ENCODE measurements around the gene GCC2. TPM values are rescaled to one million over a fixed set of nuclear protein-coding genes. Genes with fewer than 3 reads are reported as not detected.
"Not testable (repeated sequence)": the region's sequence is repeated elsewhere in the genome, so short reads cannot be mapped to it uniquely, and the experiment has no call there.

GCC2 gene
- total RNA-seq, 1 donor from 2014 or later: 15.3 TPM

DNA sequence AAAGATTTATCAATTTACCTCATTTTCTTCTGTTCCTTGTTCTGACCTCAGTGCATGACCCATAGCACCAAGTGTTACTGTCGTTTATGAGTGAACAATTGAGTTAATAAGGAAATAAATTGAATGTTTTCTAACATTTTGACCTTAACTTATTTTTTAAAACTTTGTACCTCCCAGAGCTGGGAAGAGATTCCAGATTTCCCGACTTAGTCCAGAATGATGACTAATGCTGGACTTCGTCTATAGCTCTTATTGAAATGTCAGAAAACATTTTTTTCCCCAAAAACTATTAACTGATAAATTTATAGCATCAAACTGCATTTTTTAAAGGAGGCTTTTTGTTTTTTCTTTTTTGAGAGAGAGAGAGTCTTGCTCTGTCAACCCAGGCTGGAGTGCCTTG, 63.4 kb downstream of the GCC2 start:
- DNase-seq (ENCODE audit: low read depth in 2 of 2): not testable (repeated sequence)

DNA sequence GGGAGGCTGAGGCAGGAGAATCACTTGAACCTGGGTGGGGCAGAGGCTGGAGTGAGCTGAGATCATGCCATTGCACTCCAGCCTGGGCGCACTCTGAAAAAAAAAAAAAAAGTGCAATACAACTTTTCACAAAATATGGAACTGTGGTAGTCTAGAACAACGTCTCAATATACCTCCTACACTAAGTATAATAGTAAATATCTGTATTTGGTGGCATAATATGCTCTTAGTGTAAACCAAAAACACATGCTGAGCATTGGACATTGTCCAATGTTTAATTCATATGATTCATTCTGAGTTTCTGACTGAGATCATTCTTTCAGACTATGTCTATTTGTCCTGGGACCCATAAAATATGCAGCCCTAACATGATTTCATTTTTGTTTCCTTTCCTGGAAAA, 65.5 kb downstream of the GCC2 start:
- DNase-seq (ENCODE audit: low read depth in 2 of 2): peak in 1 of 2 donors; percentile 12

DNA sequence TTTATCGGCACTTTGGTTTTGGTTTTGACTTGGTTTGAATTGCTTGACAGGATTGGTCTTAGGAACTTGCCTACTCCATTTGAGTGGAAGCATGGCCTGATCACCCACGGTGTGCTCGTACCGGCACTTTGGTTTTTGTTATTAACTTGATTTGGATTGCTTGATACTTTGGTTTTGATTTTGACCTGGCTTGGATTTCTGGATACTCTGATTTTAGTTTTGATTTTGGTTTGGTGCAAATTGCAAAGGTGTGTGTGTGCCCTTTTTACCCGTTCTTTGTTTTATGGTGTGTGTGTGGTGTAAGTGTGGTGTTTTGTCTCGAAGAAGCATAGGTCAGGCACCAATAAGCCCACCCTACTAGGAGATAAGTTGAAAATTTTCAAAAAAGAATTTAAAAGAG, 75.7 kb downstream of the GCC2 start:
- not testable (repeated sequence) for DNase-seq (ENCODE audit: low read depth in 2 of 2)

DNA sequence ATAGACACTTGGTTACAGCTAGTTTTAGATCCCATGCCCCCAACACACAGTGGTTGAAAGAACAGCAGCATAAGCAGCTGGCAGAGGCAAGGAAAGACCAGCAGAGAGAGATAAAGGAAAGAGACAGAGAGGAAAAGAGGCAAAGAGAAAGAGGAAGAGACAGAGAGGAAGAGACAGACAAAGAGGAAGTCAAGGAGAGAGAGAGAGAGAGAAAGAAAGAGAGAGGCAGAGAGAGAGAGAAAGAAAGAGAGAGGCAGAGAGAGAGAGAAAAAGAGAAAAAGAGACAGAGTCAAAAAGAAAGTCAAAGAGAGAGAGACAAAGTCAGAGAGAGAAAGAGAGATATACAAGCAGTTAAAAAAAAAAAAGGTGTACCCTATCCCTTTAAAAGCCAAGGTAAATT, 76.3 kb downstream of the GCC2 start:
- DNase-seq (ENCODE audit: low read depth in 2 of 2): not testable (repeated sequence)

DNA sequence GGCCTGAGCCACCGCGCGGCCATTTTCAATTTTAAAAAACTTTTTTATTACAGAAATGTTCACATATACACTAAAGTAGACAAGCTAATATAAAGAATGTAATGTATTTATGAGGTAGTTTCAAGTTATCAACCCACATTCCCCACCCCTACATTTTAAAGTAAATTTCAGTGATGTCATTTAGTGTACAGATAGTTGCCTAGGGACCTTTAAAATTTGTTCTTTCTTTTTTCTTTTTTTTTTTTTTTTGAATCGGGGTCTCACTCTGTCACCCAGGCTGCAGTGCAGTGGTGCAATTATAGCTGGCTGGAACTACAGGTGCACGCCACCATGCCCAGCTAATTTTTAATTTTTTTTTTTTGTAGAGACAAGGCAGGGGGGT, 82.7 kb downstream of the GCC2 start:
- no peak for DNase-seq (ENCODE audit: low read depth in 2 of 2)

DNA sequence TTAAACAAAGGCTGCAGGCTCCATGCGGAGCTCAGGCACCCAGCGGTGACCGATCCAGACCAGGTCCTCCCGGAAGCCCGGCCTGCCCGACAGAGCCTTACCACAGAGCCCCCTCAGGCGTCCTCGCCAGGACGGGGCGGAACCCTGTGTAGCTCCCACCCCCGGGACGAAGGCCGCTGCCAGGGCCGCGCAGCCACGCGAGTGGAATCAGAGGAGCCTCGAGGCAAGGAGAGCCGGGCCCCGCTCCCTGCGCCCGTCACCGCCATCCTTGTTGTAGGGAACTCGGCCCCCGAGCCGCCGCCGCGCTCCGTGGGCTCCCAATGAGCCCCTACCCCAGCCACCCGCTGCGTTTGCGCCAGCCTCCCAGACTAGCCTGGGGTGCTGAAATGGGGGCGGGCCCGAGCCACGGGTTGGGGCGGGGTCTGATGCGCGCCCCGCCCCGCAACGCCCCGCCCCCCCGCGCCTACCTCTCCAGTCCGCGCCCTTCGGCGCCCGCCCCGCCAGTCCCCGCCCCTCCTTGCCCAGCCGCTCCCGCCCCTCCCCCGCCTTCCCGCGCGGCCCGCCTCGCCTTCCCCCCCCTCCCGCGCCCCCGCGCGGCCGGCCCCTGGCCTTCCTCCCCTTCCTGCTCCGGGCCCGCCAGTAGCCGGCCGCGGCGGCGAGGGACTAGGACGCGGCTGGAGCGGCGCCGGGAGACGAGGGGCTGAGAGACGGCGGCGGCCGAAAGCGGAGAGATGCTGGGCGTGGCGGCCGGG, 85.0 kb downstream of the GCC2 start, which contains the start of gene LIMS1:
Gene LIMS1, plus strand, starts transcription at position 639 of the 752 bp plus-strand sequence. Its CDS starts 93 bp downstream, at position 732.
- DNase-seq (ENCODE audit: low read depth in 2 of 2): peak; percentile 86 to 93

DNA sequence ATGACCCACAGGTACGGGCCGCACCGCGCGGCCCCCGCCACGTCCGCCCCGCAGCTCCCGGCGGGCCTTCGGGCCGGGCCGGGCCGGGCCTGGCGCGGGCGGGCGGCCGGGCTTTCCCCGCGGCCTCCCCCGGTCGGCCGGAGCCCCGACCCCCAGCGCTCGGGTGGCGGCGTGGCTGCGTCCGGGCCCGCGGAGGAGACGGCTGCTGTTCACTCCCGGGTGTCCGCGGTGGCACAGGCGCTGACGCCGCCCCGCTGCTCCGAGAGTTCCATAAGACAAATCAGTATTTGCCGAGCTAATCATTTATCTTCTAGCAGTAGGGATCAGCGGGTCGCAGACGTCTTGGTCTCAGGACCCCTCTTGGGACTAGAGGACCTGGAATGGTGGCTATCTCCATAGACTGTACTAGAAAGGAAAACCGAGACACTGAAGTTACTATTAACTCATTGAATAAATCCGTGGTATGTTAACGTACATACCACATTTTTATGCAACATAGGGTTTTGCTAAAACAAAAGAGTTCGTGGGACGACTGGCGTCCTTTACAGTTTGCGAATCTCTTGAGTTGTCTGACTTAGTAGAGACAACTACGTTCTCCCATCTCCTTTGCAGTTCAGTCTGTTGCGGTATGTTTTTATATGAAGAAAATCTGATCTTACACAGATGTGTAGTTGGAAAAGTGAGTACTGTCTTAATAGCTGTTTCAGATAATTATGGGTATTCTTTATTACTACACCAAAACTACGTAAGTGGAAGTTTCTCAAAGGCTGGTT, 85.8 kb downstream of the GCC2 start:
- DNase-seq (ENCODE audit: low read depth in 2 of 2): peak; percentile 44 to 52

DNA sequence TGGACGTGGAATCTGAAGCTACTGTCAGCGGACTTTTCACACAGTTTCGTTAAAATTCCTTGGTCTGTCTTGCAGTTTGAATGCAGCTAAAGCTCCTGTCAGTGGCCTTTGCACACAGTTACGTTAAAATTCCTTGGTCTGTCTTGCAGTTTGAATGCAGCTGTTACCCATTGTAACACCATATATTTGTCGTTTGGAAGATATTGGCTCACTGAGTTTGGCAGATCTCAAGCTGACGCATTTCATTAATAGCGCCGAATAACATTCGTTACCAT, 86.3 kb downstream of the GCC2 start:
- no peak for DNase-seq (ENCODE audit: low read depth in 2 of 2)

DNA sequence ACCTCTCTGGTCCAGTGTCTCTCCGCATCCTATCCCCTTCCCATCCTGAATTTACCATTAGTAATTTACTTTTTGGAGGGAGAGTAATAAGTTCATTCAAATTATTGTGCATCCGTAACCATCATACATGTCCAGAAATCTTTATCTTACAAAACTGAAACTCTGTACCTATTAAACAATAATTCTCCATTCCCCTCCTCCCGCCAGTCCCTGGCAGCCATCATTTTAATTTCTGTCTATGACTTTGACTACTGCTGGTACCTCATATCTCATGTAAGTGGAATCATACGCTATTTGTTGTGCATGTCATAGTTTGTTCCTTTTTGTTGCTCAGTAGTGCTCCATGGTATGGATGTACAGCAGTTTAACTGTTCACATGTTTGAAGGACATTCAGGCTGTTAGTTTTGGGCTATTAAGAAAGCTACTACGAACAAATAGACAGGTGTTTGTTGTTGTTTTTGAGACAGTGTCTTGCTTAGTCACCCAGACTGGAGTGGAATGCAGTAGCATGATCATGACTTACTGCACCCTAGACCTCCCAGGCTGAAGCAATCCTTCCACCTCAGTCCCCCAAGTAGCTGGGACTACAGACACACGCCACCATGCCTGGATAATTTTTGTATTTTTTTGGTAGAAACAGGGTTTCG, 87.3 kb downstream of the GCC2 start:
- DNase-seq (ENCODE audit: low read depth in 2 of 2): peak in 1 of 2 donors; percentile 22

DNA sequence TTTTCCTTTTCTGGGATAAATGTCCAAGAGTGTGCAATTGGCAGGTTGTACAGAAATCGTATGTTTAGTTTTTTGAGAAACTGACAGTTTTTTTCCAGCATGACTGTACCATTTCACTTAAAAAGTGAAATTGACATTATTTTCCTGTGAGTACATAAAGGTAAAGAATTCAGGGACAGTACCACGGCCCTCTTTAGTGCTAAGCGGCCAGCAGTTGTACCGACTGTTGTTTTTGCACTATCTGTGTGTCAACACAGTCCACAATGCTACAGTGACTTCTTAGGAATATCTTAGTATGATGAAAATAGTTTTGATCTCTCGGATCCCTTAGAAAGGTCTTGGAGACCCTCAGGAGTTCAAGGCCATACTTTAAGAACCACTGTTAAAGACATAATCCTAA, 87.9 kb downstream of the GCC2 start:
- no peak for DNase-seq (ENCODE audit: low read depth in 2 of 2)

DNA sequence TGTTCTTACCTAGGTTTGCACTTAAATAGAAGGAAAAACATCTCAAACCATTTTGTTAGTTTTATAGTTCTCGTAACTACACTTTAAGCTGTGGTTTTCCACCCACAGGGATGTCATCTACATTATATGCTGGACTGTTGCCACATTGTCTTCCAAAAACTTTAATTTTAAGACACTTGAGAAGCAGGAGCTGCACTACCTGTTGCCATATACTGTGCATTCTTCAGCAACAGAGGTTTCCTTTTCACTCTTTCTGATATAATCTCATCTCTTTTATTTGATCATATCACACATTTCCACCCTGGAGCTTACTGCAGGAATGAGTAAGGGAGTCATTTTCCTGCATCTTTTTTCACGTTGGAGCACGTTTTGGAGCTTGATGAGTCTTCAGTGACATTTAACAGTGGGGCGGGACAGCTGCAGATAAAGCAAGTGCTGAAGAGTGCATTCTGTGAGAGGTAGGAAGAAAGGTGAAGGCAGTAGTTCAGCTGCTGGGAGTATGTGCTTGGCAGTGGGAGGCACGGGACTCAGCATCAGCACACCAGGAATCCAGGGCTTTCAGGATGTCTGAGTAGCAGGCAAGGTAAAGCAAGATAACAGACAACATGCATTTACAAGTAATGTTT, 89.1 kb downstream of the GCC2 start:
- no peak for DNase-seq (ENCODE audit: low read depth in 2 of 2)

DNA sequence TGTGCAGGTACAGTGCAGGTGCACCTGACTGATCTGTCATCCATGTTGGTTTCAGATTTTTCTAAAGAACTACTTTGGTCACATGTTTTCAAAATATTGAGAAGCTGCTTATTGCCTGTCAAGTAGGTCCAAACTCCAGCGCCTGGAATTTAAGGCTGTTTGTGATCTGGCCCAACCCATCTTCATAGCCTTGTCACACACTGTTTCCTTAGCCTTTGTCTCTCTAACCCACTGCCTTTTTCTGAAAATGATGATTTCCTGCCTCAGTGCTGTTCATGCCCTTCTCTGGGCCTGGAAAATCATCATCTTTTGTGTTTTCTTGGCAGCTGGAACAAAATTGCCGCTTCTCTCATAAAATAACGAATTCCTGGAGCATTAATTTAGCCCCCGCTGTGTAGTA, 92.4 kb downstream of the GCC2 start:
- no peak for DNase-seq (ENCODE audit: low read depth in 2 of 2)

DNA sequence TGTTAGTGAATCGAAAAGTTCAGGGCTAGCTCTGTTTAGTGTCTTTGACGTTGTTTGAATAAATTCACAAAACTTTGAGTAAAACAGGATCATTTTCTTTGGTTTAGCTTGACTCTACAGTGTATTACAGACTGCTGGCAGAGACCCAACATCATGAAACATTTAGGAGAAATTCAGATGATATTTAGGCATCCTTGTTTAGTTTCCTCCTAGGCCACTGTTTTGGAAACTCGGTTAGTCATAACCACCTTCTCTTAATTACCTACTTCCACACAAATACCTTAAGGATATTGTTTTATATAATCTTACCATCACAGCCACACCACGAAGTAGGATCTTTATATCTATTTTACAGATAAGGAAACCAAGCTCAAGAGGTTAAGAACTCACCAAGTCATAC, 93.1 kb downstream of the GCC2 start:
- peak in 1 of 2 donors; percentile 69 for DNase-seq (ENCODE audit: low read depth in 2 of 2)

DNA sequence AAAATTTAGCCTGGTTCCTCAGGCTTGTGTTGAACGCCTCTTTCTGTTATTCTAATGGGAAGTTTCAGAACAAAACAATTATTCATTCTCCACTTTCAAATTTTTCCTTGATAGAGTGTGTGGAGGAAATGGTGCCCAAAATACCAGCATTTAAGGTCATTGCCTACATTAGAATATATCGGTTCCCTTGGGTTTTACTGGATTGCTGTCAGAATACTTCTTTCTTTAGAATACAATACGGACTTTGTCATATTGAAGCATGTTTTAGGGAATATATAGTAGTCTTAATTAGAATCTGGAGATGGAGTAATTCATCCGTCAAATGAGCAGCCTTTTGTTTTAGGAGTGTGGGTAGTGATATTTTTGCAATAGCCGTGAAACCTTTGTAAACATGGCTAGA, 98.6 kb downstream of the GCC2 start:
- no peak for DNase-seq (ENCODE audit: low read depth in 2 of 2)

DNA sequence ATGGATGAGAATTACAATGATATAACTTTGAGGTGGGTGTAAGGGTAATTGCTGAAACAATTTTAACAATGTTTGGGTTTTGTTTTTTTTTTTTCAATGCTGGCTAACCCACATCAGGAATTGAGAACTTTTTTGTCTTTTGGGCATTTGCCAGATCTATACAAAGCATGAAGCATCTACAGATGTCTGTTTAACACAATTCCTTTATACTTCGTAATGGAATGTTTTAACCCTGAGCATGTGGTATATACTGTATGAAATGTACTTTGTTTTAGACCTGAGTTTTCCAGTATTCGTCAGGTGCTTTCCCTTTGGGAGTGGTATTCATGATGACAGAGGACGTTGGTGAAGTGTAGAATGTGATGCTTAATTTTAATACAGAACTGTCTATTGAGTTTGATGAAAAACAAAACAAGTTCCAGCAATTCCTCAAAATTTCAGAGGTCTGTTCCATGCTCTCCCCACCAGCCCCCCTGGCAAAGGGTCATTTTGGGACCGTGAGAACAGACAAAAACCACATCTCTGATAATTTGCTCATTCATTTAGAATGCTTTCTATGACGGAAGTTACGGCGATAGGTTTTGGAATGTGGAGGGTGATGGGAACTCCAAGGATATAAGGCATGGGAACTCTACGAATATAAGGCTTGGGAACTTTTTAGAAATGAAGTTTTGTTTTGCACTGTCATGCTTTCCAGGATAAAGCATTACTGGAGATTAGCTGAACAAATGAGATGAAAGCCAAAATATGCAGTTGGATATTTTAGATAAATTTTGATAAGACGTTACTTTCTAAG, 99.4 kb downstream of the GCC2 start:
- peak in 1 of 2 donors; percentile 23 for DNase-seq (ENCODE audit: low read depth in 2 of 2)

DNA sequence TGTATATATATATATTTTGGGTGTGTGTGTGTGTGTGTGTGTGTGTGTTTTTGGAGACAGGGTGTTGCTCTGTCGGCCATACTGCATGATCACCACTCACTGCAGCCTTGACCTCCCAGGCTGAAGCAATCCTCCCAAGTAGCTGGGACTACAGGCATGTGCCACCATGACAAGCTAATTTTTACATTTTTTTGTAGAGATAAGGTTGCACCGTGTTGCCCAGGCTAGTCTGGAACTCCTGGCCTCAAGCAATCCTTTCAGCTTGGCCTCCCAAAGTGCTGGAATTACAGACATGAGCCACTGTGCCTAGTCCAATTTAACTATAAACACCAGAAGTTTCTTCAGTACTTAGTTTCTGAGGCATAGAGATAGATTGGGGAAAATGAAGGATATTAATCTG, 103.6 kb downstream of the GCC2 start:
- no peak for DNase-seq (ENCODE audit: low read depth in 2 of 2)

DNA sequence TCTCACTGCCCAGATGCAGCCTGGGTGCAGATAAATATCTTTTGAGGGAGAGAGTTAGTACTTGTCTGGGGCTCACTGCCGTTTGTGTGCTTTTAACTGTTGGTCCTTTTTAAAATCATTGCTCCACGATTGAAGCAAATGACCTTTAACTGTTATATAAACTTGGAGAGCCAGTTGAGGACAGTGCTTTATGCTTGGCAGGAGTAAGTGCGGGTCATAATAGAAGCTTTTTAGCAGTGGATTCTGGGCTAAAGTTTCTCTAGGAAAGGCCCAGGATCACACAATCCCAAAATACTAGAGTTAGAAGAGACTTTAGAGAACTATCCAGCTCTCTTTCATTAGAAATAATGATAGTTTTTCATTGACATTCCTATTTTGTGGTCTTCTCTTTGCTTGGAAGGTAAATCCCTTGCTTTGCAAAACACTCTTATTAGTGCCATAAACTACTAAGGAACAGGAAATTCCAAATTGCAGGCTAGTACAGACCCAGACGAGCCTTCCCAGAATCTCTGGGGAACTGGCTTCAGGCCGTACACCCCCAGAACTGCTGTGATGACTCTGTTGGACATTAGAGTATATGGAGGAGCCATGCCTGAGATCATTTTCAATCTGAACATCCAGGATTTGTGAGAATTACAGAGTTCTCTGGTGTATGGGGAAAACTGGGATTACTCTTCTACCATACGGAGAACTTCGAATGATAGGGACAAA, 104.4 kb downstream of the GCC2 start:
- DNase-seq (ENCODE audit: low read depth in 2 of 2): no peak

DNA sequence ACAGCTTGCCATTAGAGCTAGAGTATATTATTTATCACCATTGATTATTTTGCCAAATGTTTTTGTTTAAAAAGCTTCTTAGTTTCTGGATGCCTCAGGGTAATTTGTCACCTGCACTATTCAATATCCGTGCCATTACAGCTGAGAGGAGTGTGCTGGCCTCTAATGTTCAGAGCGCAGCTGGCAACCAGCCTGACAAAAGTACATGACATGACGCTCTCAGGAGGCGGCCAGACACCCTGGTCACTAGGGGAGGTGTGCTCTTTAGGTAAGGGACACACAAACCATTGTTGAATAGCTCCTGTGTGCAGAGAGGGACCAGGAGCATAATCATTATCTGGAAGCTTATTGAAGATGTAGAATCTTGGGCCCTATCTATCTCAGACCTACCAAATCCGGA, 105.5 kb downstream of the GCC2 start:
- DNase-seq (ENCODE audit: low read depth in 2 of 2): no peak

DNA sequence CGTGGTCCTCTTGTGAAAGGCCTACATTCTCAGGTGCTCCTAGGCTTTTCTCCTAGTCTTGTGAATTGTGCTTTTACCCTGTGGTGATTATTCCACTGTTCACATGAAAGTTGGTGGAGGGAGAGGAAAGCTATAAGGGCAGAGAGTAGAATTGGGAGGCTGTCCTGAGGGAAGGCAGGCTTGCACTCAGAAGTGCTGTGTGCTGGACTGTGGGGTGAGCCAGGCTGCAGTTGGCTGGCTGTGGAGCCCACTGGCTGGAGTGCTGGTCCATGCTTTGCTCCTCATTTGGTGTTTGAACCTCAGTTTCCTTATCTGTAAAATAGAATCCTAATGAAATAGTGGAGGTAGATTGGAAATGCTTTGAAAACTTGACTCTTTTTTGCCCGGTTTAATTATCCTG, 106.6 kb downstream of the GCC2 start:
- DNase-seq (ENCODE audit: low read depth in 2 of 2): no peak

DNA sequence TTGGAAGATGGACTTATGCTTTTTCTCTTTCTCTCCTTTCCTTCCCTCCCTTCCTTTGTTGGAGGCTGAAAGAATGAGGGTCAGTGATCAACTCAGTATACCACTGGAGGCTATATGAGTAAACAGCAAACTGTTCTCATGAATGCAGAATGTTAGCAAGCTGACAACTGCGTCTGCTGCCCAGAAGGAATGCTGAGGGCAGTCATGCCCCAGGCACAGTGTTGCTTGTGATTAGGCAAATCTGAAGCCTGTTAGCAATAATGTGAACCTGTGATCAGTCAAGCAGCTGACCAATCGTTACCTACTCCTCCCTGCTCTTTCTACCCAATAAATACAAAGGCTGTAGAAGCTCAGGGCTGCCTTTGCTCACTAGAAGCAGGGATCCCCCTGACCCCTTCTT, 107.6 kb downstream of the GCC2 start:
- not testable (repeated sequence) for DNase-seq (ENCODE audit: low read depth in 2 of 2)

Measured in lung microvascular endothelial cell (primary cell).